GM19397 (cell line): ENCODE data around the gene C22orf39.
"Not testable (repeated sequence)": the region's sequence is repeated elsewhere in the genome, so short reads cannot be mapped to it uniquely, and the experiment has no call there.

Experiments
- ATAC-seq: cut with Tn5 transposase; IDR thresholded peaks from one replicate; pipeline ENCODE4 v1.9.1; 2021; ENCODE audit warnings: mild to moderate bottlenecking, moderate library complexity; ENCODE audit not compliant: unreplicated experiment

Gene C22orf39

GRCh38 chr22:19455033-19455432, 7.5 kb upstream of the C22orf39 start:
- no peak for ATAC-seq

GRCh38 chr22:19454156-19454555, 6.6 kb upstream of the C22orf39 start:
- ATAC-seq: no peak

GRCh38 chr22:19453718-19454117, 6.2 kb upstream of the C22orf39 start:
- ATAC-seq: no peak

GRCh38 chr22:19451570-19451969, 4.1 kb upstream of the C22orf39 start:
- no peak for ATAC-seq

- ATAC-seq: no peak
These were observed 3.1 kb upstream of the C22orf39 start for GRCh38 chr22:19450363-19451175.

GRCh38 chr22:19449422-19449767, 1.9 kb upstream of the C22orf39 start:
- no peak for ATAC-seq

GRCh38 chr22:19448739-19449421, 1.4 kb upstream of the C22orf39 start:
- ATAC-seq: no peak

GRCh38 chr22:19448076-19448607, 631 bp upstream of the C22orf39 start:
- ATAC-seq: peak; percentile 33

- no peak for ATAC-seq
These were observed 745 bp downstream of the C22orf39 start for GRCh38 chr22:19446603-19447329.

GRCh38 chr22:19445279-19445982, 2.1 kb downstream of the C22orf39 start:
- ATAC-seq: not testable (repeated sequence)

- ATAC-seq: no peak
These were observed 3.8 kb downstream of the C22orf39 start for GRCh38 chr22:19443544-19444211.

- no peak for ATAC-seq
These were observed 5.3 kb downstream of the C22orf39 start for GRCh38 chr22:19442166-19442565.

- no peak for ATAC-seq
These were observed 6.9 kb downstream of the C22orf39 start for GRCh38 chr22:19440411-19441195.

- ATAC-seq: no peak
These were observed 9.2 kb downstream of the C22orf39 start for GRCh38 chr22:19438298-19438697.

GRCh38 chr22:19436444-19437161, 10.9 kb downstream of the C22orf39 start:
- not testable (repeated sequence) for ATAC-seq

- no peak for ATAC-seq
These were observed 12.5 kb downstream of the C22orf39 start for GRCh38 chr22:19434829-19435580.

GRCh38 chr22:19434401-19434800, 13.1 kb downstream of the C22orf39 start:
- no peak for ATAC-seq
